Nephron progenitor cell (in vitro differentiated cells): ENCODE measurements around the gene SMIM14.
"Not testable (repeated sequence)": the region's sequence is repeated elsewhere in the genome, so short reads cannot be mapped to it uniquely, and the experiment has no call there.

ENCODE experiments used
- DNase-seq: peaks from one replicate; pipeline ENCODE4 v3.0.0; 2021
- H3K27ac Mint-ChIP-seq: 2 replicates; pipeline ENCODE4 v1.8.0; 2021; ENCODE audit warnings: mild to moderate bottlenecking, moderate library complexity, mixed read lengths
- H3K27me3 Mint-ChIP-seq: 2 replicates; pipeline ENCODE4 v1.8.0; 2021; ENCODE audit warnings: mild to moderate bottlenecking, low read depth, mixed read lengths; ENCODE audit not compliant: poor library complexity
- H3K36me3 Mint-ChIP-seq: 2 replicates; pipeline ENCODE4 v1.8.0; 2021; ENCODE audit warnings: low read depth, mixed read lengths
- H3K4me1 Mint-ChIP-seq: 2 replicates; pipeline ENCODE4 v1.8.0; 2021; ENCODE audit warnings: mixed read lengths
- H3K4me3 Mint-ChIP-seq: 2 replicates; pipeline ENCODE4 v1.8.0; 2021; ENCODE audit warnings: mild to moderate bottlenecking, moderate library complexity, mixed read lengths
- H3K9me3 Mint-ChIP-seq: 2 replicates; pipeline ENCODE4 v1.8.0; 2021; ENCODE audit warnings: mild to moderate bottlenecking, moderate library complexity, mixed read lengths
- TF ChIP-seq, protein P1 (sequence below): fragments of 200-600 bp; sonication (generic); IDR thresholded peaks from 2 replicates; pipeline ENCODE4 v1.5.0; 2021; ENCODE audit warnings: antibody characterized with exemption

SMIM14 gene

DNA sequence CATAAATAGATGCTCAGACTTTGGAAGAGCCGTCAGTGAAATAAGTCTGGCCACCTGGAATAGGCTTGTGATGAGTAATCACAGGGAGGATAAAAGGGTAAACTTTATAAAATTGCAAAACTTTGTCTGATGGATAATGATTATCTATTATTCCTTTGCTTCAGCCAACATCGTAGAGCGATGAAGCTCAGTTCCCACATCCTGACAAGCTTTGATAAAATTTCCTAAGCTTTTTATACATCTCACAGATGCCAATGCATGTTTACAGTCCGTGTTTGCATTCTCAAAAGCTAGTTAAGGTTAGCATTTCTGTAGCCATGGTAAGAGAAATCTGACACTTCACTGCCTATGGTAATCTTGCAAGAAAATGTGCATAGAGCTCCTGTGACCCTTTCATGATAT lies 96.1 kb downstream of the SMIM14 start:
- no peak overlapping the region for H3K27ac Mint-ChIP-seq
- H3K4me1 Mint-ChIP-seq: peaks cover 43% of the 10 kb centered on the region
- H3K36me3 Mint-ChIP-seq: peaks cover 39% of the 10 kb centered on the region

DNA sequence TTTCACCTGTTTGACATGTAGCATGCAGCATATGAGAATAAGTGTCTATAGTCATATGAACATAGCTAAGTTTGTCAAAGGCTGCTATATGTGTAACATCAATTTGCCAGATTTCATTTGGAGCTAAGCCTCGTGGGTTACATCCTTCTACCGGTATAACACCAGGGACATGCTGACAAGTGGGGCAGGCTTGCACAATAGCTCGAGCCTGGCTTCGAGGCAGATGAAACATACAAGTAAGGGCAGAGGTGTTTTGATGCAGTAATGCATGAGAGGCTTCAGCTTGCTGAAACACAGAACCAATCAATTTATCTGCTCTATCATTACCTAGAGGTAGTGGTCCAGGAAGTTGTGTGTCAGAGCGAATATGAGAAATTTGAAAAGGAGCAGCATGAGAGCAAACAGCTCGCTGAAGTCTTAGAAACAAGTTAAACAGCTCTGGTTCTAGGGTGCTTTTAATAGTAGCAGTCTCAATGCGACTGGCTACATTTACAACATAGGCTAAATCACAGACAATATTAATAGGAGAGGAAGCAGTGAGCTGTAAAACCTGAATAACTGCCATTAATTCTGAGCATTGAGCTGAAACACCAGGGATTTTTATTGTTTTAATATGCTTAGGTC lies 96.6 kb downstream of the SMIM14 start:
- Mint-ChIP-seq H3K36me3 (peaks cover 39% of the 10 kb centered on the region), H3K27me3 (no peaks in the 10 kb centered on the region), H3K27ac (no peak overlapping the region), H3K4me3 (no peak overlapping the region), H3K4me1 (peaks cover 43% of the 10 kb centered on the region), H3K9me3 (peaks cover 15% of the 10 kb centered on the region)
- TF ChIP-seq, protein P1, sequence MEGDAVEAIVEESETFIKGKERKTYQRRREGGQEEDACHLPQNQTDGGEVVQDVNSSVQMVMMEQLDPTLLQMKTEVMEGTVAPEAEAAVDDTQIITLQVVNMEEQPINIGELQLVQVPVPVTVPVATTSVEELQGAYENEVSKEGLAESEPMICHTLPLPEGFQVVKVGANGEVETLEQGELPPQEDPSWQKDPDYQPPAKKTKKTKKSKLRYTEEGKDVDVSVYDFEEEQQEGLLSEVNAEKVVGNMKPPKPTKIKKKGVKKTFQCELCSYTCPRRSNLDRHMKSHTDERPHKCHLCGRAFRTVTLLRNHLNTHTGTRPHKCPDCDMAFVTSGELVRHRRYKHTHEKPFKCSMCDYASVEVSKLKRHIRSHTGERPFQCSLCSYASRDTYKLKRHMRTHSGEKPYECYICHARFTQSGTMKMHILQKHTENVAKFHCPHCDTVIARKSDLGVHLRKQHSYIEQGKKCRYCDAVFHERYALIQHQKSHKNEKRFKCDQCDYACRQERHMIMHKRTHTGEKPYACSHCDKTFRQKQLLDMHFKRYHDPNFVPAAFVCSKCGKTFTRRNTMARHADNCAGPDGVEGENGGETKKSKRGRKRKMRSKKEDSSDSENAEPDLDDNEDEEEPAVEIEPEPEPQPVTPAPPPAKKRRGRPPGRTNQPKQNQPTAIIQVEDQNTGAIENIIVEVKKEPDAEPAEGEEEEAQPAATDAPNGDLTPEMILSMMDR: no peak
- DNase-seq: no peak

More for the DNA sequence above, 96.1 kb downstream of the SMIM14 start:
- H3K9me3 Mint-ChIP-seq: peaks cover 15% of the 10 kb centered on the region
- TF ChIP-seq, protein P1: no peak
- H3K4me3 Mint-ChIP-seq: no peak overlapping the region
- DNase-seq: no peak
- H3K27me3 Mint-ChIP-seq: no peaks in the 10 kb centered on the region

DNA sequence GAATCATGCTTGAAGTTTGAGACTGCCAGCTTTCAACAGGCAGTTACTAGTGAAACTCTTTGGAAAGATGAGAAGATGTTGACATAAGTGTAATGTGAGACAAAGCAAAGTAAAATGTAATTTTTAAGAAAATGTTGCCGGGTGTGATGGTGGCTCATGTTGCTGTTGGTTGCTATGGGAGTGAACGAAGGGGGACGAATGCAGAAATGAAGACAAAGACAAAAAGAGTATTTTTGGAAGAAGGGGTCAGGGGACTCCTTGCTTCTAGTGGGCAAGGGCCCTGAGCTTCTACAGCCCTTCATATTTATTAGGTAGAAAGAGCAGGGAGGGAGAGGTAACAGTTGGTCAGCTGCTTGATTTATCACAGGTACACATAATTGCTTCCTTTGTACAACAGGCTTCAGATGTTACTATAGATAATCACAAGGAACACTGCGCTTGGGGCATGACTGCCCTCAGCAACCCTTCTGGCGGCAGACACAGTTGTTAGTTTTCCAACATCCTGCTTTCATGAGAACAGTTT lies 99.5 kb downstream of the SMIM14 start:
- peak overlapping the region; percentile 96 for H3K27ac Mint-ChIP-seq
- no peaks in the 10 kb centered on the region for H3K27me3 Mint-ChIP-seq
- H3K36me3 Mint-ChIP-seq: peaks cover 59% of the 10 kb centered on the region

DNA sequence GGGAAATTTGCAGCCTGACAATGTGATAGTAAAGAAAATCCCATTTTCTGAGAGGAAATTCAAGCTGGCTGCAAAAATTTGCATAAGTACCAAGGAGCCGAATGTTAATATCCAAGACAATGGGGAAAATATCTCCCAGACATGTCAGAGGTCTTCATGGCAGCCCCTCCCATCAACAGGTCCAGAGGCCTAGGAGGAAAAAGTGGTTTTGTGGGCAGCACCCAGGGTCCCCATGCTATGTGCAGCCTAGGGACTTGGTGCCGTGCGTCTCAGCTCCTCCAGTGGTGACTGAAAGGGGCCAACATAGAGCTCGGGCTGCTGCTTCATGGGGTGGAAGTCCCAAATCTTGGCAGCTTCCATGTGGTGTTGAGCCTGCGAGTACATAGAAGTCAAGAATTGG lies 105.1 kb downstream of the SMIM14 start:
- H3K27me3 Mint-ChIP-seq: no peaks in the 10 kb centered on the region
- H3K27ac Mint-ChIP-seq: no peak overlapping the region
- no peak for DNase-seq
- peaks cover 2% of the 10 kb centered on the region for H3K4me1 Mint-ChIP-seq
- H3K36me3 Mint-ChIP-seq: peaks cover 81% of the 10 kb centered on the region
- TF ChIP-seq, protein P1: no peak
- H3K9me3 Mint-ChIP-seq: peaks cover 52% of the 10 kb centered on the region
- H3K4me3 Mint-ChIP-seq: no peak overlapping the region

More for the DNA sequence above, 99.5 kb downstream of the SMIM14 start:
- Mint-ChIP-seq H3K4me1 (peaks cover 37% of the 10 kb centered on the region), H3K9me3 (peaks cover 19% of the 10 kb centered on the region), H3K4me3 (peak overlapping the region; percentile 0)
- TF ChIP-seq, protein P1: no peak
- peak; percentile 7 for DNase-seq

DNA sequence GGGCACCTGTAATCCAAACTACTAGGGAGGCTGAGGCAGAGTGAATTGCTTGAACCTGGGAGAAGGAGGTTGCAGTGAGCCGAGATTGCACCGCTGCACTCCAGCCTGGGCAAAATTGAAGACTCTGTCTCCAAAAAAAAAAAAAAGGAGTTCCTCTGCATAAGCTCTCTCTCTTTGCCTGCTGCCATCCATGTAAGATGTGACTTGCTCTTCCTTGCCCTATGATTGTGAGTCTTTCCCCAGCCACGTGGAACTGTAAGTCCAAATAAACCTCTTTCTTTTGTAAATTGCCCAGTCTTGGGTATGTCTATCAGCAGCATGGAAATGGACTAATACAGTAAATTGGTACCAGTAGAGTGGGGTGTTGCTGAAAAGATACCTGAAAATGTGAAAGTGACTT lies 106.4 kb downstream of the SMIM14 start:
- peaks cover 58% of the 10 kb centered on the region for H3K9me3 Mint-ChIP-seq
- not testable (repeated sequence) for H3K4me1 Mint-ChIP-seq, H3K4me3 Mint-ChIP-seq, H3K27me3 Mint-ChIP-seq, H3K27ac Mint-ChIP-seq, DNase-seq
- peaks cover 88% of the 10 kb centered on the region for H3K36me3 Mint-ChIP-seq

DNA sequence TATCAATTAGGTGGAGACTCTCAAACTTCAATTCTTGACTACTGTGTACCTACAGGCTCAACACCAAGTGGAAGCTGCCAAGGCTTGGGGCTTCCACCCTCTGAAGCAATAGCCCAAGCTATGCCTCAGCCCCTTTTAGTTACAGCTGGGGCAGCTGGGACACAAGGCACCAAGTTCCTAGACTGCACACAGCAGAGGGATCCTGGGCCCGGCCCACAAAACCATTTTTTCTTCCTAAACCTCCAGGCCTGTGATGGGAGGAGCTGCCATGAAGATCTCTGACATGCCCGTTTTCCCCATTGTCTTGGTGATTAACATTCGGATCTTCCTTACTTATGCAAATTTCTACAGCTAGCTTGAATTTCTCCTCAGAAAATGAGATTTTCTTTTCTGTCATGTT lies 108.0 kb downstream of the SMIM14 start:
- H3K27ac Mint-ChIP-seq: no peak overlapping the region
- no peak for DNase-seq
- H3K36me3 Mint-ChIP-seq: peaks cover 73% of the 10 kb centered on the region
- H3K9me3 Mint-ChIP-seq: peaks cover 58% of the 10 kb centered on the region
- H3K27me3 Mint-ChIP-seq: no peaks in the 10 kb centered on the region
- H3K4me3 Mint-ChIP-seq: no peak overlapping the region
- peaks cover 15% of the 10 kb centered on the region for H3K4me1 Mint-ChIP-seq
- TF ChIP-seq, protein P1: no peak
